AG04449 (cell line): ENCODE measurements around the gene BTF3.

Source experiments
- CTCF ChIA-PET: fragments of 350-600 bp; formaldehyde crosslinking; extraction: SDS; loops from one replicate; lab custom pipeline; 2021; ENCODE audit warnings: antibody characterized with exemption; lab: Yijun Ruan, JAX
- POLR2A ChIA-PET: fragments of 400-600, 350-600 bp; formaldehyde crosslinking; extraction: SDS; loops from one replicate; lab custom pipeline; 2020; ENCODE audit warnings: antibody characterized with exemption, inconsistent platforms; lab: Yijun Ruan, JAX
- DNase-seq: peaks from one replicate; pipeline ENCODE4 v3.0.0-alpha.2; 2010; ENCODE audit warnings: low read depth, low spot score
- H3K4me3 ChIP-seq: 2 replicates; pipeline ENCODE4 v1.5.1; 2011; ENCODE audit warnings: low read depth, mild to moderate bottlenecking, control low read depth, low read length
- CTCF ChIP-seq: IDR thresholded peaks from one replicate; pipeline ENCODE4 v1.5.1; 2011; ENCODE audit warnings: mild to moderate bottlenecking, moderate library complexity, low read length, control low read depth, inconsistent platforms; ENCODE audit not compliant: insufficient read depth; ENCODE audit errors: missing control alignments

BTF3 gene

GRCh38 chr5:73490088-73490487, 8.2 kb upstream of the BTF3 start:
- TF ChIP-seq CTCF: no peak
- CTCF ChIA-PET: no interaction called here
- POLR2A ChIA-PET: no interaction called here
- H3K4me3 ChIP-seq: no peak overlapping the region
- no peak for DNase-seq

- H3K4me3 ChIP-seq: no peak overlapping the region
- no peak for TF ChIP-seq CTCF
- ChIA-PET CTCF (no interaction called here), POLR2A (no interaction called here)
- no peak for DNase-seq
Measured at GRCh38 chr5:73491155-73491554, 7.1 kb upstream of the BTF3 start.

- POLR2A ChIA-PET: interaction anchor here (0.6 kb wide), 1 partner anchor 1144 kb away, joined by 3 read pairs; no protein-coding TSS in a partner anchor
- H3K4me3 ChIP-seq: no peak overlapping the region
- TF ChIP-seq CTCF: no peak
- DNase-seq: no peak
- CTCF ChIA-PET: interaction anchor here (0.8 to 1.6 kb wide), 3 partner anchors 28 to 43 kb away, joined by 3 to 4 read pairs (median 4); no protein-coding TSS in a partner anchor
Measured at GRCh38 chr5:73493421-73493820, 4.8 kb upstream of the BTF3 start.

DNA sequence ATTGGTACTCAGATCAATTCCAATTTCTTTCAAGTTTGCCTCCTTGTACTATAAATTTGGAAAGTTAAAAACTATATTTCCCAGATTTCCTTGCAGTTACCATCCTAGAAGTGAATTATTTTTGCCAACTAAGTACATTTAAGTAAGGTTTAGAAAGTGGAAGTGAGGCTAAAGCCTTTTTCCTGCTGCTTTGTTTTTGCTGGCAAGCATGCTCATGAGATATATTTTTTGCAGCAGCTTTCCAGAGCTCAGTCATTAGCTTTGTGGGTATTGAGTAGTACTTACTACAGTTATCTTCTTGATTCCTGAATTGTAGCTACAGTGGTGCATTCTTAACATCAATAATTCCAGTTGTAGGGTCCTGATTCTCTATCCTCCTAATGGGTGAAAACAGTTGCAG, 3.5 kb upstream of the BTF3 start:
- CTCF ChIA-PET: interaction anchor here (6.2 kb wide), 1 partner anchor 279 kb away, joined by 34 read pairs; no protein-coding TSS in a partner anchor
- no peak for DNase-seq
- H3K4me3 ChIP-seq: no peak overlapping the region
- TF ChIP-seq CTCF: no peak
- POLR2A ChIA-PET: no interaction called here

GRCh38 chr5:73495772-73496335, 2.4 kb upstream of the BTF3 start:
- ChIA-PET POLR2A (no interaction called here), CTCF (interaction anchor here (1.2 to 6.2 kb wide), 7 partner anchors 8 to 280 kb away, joined by 3 to 34 read pairs (median 8); no protein-coding TSS in a partner anchor)
- no peak for TF ChIP-seq CTCF
- H3K4me3 ChIP-seq: no peak overlapping the region
- no peak for DNase-seq

DNA sequence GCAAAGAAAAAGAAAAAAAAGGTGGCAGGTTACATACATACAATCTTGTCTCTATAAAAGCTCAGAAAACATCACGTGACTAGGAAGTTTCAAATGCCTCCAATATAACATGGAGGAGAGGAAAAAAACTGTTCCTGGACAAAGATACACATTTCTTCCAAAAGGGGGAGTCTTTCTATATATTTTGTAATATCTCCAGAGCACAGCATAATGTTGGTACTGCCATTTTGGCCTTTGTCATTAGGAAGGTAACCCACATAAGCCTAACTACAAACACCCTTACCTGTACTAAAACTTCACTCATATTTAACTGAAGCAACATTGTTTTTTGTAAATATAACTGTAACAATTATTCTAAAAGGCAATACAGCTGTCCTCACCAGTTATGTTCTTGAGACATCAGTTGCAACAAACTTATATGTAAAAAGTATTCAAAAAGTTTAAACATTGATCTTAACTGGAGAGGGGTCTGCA, 1.2 kb upstream of the BTF3 start:
- CTCF ChIA-PET: interaction anchor here (0.8 to 6.2 kb wide), 15 partner anchors 10 to 281 kb away, joined by 3 to 34 read pairs (median 5); no protein-coding TSS in a partner anchor
- POLR2A ChIA-PET: no interaction called here
- no peak overlapping the region; the same call in 1 of the 2 replicates for H3K4me3 ChIP-seq
- TF ChIP-seq CTCF: peak; percentile 26
- no peak for DNase-seq
